Measurements from ENCODE around the gene NRBF2.

DNA sequence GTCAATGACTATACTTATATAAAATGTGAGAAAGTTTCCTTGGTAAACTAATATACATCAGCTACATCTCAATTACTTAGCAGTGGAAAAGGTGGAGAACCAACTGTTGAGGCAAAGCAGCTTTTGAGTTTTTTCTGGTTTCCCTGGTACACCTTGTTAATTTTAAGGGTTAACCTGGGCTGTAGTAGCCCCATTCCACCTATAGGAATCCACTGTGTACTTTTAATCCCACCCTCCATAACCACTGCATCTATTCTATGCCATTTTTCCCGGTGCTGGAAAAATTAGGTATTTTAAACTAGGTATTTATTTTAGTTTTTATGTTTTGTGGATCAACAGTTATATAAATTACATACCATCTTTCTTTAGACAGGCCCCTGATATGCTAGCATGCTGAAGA, 42.4 kb downstream of the NRBF2 start:
- TF ChIP-seq SUZ12 (IDR thresholded peaks at IDR 0.05) (no peak), SP1 (IDR thresholded peaks at IDR 0.05) (no peak), L3MBTL2 (conservative IDR thresholded peaks at IDR 0.05) (no peak), ZNF384 (IDR thresholded peaks at IDR 0.05) (no peak), NFRKB (IDR thresholded peaks at IDR 0.05) (no peak), FOXA1 (IDR thresholded peaks at IDR 0.05) (no peak), TARDBP (IDR thresholded peaks at IDR 0.05) (no peak), BHLHE40 (IDR thresholded peaks at IDR 0.05; ENCODE audit: borderline replicate concordance) (no peak), ELF4 (IDR thresholded peaks at IDR 0.05) (no peak), FOXM1 (IDR thresholded peaks at IDR 0.05; ENCODE audit: borderline replicate concordance) (no peak), LEF1 (IDR thresholded peaks at IDR 0.05; ENCODE audit: borderline replicate concordance) (no peak), PKNOX1 (IDR thresholded peaks at IDR 0.05) (no peak), ARNT (IDR thresholded peaks at IDR 0.05) (no peak)
